H1 (cell line): ENCODE measurements around the gene BBC3. TPM values are rescaled to one million over a fixed set of nuclear protein-coding genes. Genes with fewer than 3 reads are reported as not detected.

ENCODE experiments used
- CHD2 ChIP-seq: IDR thresholded peaks from 2 replicates; pipeline ENCODE4 v1.6.1; 2012; ENCODE audit warnings: low read length, improper control_type of control experiment
- CREB1 ChIP-seq: IDR thresholded peaks from 2 replicates; pipeline ENCODE4 v1.6.1; 2012; ENCODE audit warnings: inconsistent platforms
- EP300 ChIP-seq, 2 experiments: IDR thresholded peaks; 1 replicate in 1 of 2; 2 replicates in 1 of 2; pipeline ENCODE4 v1.6.1; 2011 to 2012; ENCODE audit warnings: low read depth in 2 of 2, low read length in 2 of 2, mild to moderate bottlenecking in 2 of 2, borderline replicate concordance in 1 of 2, inconsistent platforms in 1 of 2, moderate library complexity in 1 of 2
- FOSL1 ChIP-seq: IDR thresholded peaks from 2 replicates; pipeline ENCODE4 v1.6.1; 2011; ENCODE audit warnings: mild to moderate bottlenecking, low read depth, low read length, moderate library complexity; ENCODE audit not compliant: insufficient read depth
- KDM5A ChIP-seq: fragments of 200-600 bp; IDR thresholded peaks from 2 replicates; pipeline ENCODE4 v1.7.1; 2012; ENCODE audit warnings: mild to moderate bottlenecking, low read length, inconsistent platforms, mixed read lengths
- RNF2 ChIP-seq: fragments of 200-900, 300-1000 bp; sonication (generic); IDR thresholded peaks from 2 replicates; pipeline ENCODE4 v1.7.1; 2016; ENCODE audit warnings: borderline replicate concordance, low read depth, mild to moderate bottlenecking, antibody characterized with exemption, low read length; ENCODE audit not compliant: poor library complexity, severe bottlenecking; ENCODE audit errors: missing control alignments
- RXRA ChIP-seq: IDR thresholded peaks from 2 replicates; pipeline ENCODE4 v1.6.1; 2011; ENCODE audit warnings: low read depth, mild to moderate bottlenecking, low read length, moderate library complexity; ENCODE audit not compliant: insufficient read depth
- SIN3A ChIP-seq, 2 experiments: IDR thresholded peaks in 1 of 2; conservative IDR thresholded peaks in 1 of 2; 2 replicates each; pipeline ENCODE4 v1.6.1; 2011 to 2012; ENCODE audit warnings: low read length in 2 of 2, improper control_type of control experiment in 1 of 2, low read depth in 1 of 2, mild to moderate bottlenecking in 1 of 2
- TBP ChIP-seq: IDR thresholded peaks from 2 replicates; pipeline ENCODE4 v1.6.1; 2011; ENCODE audit warnings: low read depth, low read length, improper control_type of control experiment
- polyA plus RNA-seq, 7 experiments: library from polyadenylated mRNA; depleted of rRNA in 3 of 7; stranded (reverse) in 5 of 7; unstranded in 2 of 7; fragments of >200 nt in 5 of 7; fragments of 200-250 nt in 2 of 7; gene quantifications; 1 replicate in 5 of 7; 2 replicates in 1 of 7; 4 replicates in 1 of 7; pipeline versions ENCODE4 v1.2.1 to v1.2.3, GENCODE V29; 2011 to 2013; ENCODE audit warnings: missing spikeins in 2 of 7, mixed read lengths in 2 of 7
- total RNA-seq: library from RNA; stranded (reverse); fragmentation: NEBNext Ultra II Directional; extraction: Animal tissue kit (Norgen Biotek cat#: 25700); gene quantifications from 2 replicates; pipeline ENCODE4 v1.2.1, GENCODE V29; 2021
- TF ChIP-seq, protein P1 (sequence below): fragments of 300-600 bp; sonication (generic); IDR thresholded peaks from 2 replicates; pipeline ENCODE4 v1.7.1; 2012; ENCODE audit warnings: low read length, moderate library complexity, mild to moderate bottlenecking, inconsistent platforms; ENCODE audit not compliant: insufficient replicate concordance

The BBC3 gene
- total and polyA plus RNA-seq, 2 of the 8 experiments (the other 6 are each of a cell fraction or from before 2014, with no cell fraction given), result 13.2 to 21.6 TPM

DNA sequence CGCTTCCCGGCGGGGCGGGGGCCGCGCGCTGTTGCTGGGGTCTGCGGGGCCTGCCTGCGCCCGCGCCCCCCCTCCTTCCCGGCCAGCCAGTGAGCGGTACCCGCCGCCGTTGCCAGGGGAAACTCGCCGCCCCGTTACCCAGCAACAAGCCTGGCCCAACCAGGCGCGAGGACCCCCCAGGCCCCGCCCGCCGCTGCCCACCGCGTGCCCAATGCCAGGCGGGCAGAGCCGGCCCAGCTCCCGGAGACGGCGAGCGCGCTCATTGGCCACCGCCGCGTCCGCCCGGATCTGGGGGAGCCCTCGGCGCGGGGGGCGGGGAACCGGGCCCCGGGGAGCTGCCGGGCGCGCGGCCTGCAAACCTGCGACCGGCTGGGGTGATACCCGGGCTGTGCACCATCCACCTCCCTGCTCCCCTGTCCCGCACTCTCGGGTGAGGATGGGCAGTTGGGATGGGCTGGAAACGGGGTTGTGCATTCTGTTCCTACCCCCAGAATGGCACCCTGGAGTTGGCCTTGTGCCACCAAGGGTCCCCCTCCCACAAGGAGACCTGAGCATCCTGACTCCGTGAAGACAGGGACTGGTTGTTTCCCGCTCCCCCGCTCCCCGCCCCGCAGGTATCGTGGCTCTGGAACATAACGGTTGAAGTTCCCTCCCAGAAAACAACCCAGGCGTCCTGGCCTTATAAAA, 8.8 kb upstream of the BBC3 start (continued):
- TF ChIP-seq, protein P1, sequence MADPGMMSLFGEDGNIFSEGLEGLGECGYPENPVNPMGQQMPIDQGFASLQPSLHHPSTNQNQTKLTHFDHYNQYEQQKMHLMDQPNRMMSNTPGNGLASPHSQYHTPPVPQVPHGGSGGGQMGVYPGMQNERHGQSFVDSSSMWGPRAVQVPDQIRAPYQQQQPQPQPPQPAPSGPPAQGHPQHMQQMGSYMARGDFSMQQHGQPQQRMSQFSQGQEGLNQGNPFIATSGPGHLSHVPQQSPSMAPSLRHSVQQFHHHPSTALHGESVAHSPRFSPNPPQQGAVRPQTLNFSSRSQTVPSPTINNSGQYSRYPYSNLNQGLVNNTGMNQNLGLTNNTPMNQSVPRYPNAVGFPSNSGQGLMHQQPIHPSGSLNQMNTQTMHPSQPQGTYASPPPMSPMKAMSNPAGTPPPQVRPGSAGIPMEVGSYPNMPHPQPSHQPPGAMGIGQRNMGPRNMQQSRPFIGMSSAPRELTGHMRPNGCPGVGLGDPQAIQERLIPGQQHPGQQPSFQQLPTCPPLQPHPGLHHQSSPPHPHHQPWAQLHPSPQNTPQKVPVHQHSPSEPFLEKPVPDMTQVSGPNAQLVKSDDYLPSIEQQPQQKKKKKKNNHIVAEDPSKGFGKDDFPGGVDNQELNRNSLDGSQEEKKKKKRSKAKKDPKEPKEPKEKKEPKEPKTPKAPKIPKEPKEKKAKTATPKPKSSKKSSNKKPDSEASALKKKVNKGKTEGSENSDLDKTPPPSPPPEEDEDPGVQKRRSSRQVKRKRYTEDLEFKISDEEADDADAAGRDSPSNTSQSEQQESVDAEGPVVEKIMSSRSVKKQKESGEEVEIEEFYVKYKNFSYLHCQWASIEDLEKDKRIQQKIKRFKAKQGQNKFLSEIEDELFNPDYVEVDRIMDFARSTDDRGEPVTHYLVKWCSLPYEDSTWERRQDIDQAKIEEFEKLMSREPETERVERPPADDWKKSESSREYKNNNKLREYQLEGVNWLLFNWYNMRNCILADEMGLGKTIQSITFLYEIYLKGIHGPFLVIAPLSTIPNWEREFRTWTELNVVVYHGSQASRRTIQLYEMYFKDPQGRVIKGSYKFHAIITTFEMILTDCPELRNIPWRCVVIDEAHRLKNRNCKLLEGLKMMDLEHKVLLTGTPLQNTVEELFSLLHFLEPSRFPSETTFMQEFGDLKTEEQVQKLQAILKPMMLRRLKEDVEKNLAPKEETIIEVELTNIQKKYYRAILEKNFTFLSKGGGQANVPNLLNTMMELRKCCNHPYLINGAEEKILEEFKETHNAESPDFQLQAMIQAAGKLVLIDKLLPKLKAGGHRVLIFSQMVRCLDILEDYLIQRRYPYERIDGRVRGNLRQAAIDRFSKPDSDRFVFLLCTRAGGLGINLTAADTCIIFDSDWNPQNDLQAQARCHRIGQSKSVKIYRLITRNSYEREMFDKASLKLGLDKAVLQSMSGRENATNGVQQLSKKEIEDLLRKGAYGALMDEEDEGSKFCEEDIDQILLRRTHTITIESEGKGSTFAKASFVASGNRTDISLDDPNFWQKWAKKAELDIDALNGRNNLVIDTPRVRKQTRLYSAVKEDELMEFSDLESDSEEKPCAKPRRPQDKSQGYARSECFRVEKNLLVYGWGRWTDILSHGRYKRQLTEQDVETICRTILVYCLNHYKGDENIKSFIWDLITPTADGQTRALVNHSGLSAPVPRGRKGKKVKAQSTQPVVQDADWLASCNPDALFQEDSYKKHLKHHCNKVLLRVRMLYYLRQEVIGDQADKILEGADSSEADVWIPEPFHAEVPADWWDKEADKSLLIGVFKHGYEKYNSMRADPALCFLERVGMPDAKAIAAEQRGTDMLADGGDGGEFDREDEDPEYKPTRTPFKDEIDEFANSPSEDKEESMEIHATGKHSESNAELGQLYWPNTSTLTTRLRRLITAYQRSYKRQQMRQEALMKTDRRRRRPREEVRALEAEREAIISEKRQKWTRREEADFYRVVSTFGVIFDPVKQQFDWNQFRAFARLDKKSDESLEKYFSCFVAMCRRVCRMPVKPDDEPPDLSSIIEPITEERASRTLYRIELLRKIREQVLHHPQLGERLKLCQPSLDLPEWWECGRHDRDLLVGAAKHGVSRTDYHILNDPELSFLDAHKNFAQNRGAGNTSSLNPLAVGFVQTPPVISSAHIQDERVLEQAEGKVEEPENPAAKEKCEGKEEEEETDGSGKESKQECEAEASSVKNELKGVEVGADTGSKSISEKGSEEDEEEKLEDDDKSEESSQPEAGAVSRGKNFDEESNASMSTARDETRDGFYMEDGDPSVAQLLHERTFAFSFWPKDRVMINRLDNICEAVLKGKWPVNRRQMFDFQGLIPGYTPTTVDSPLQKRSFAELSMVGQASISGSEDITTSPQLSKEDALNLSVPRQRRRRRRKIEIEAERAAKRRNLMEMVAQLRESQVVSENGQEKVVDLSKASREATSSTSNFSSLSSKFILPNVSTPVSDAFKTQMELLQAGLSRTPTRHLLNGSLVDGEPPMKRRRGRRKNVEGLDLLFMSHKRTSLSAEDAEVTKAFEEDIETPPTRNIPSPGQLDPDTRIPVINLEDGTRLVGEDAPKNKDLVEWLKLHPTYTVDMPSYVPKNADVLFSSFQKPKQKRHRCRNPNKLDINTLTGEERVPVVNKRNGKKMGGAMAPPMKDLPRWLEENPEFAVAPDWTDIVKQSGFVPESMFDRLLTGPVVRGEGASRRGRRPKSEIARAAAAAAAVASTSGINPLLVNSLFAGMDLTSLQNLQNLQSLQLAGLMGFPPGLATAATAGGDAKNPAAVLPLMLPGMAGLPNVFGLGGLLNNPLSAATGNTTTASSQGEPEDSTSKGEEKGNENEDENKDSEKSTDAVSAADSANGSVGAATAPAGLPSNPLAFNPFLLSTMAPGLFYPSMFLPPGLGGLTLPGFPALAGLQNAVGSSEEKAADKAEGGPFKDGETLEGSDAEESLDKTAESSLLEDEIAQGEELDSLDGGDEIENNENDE, result no peak
- TF ChIP-seq TBP (no peak), CHD2 (no peak), KDM5A (no peak), SIN3A (conservative IDR thresholded peaks at IDR 0.05 in 1 of 2, IDR thresholded peaks at IDR 0.05 in 1 of 2; ENCODE audit: low read depth in 1 of 2, low read length in 2 of 2) (peak in 1 of 2 experiments; percentile 64; a peak in 1 of 4 replicates), CREB1 (no peak), EP300 (IDR thresholded peaks at IDR 0.05; ENCODE audit: borderline replicate concordance in 1 of 2, low read depth in 2 of 2, low read length in 2 of 2) (no peak), FOSL1 (no peak), RNF2 (no peak), RXRA (no peak)
